GM12878 (cell line): ENCODE measurements around the gene LBR. TPM values are rescaled to one million over a fixed set of nuclear protein-coding genes. Genes with fewer than 3 reads are reported as not detected.

Experiments used
- ATAC-seq: fragments of 200-7000 bp; cut with Tn5 transposase; 3 replicates; pipeline ENCODE4 v1.9.1; 2020; ENCODE audit warnings: mild to moderate bottlenecking, moderate library complexity
- BruUV-seq: library from RNA; stranded (reverse); fragments of 400-500 nt; replicated peaks from 2 replicates; lab custom pipeline; 2021; lab: Mats Ljungman, UMichigan
- CTCF ChIA-PET: fragments of 300-600 bp; sonication (Branson Sonifier 250); formaldehyde crosslinking; extraction: SDS; loops from one replicate; lab custom pipeline; 2021; ENCODE audit warnings: inconsistent platforms; lab: Yijun Ruan, JAX
- POLR2A ChIA-PET: fragments of 350-600 bp; formaldehyde crosslinking; extraction: SDS; loops from one replicate; lab custom pipeline; 2021; ENCODE audit warnings: inconsistent platforms; lab: Charles Lee
- RAD21 ChIA-PET: fragments of 300-600 bp; sonication (Branson Sonifier 250); formaldehyde crosslinking; loops from one replicate; lab custom pipeline; 2023; ENCODE audit warnings: antibody characterized with exemption; ENCODE audit not compliant: unreplicated experiment; lab: Charles Lee
- SMC1A ChIA-PET: fragments of 300-600 bp; sonication (Branson Sonifier 250); formaldehyde crosslinking; loops from one replicate; lab custom pipeline; 2023; ENCODE audit not compliant: unreplicated experiment, uncharacterized antibody; lab: Charles Lee
- DNase-seq: peaks from one replicate; pipeline ENCODE4 v3.0.0-alpha.2; 2011; ENCODE audit warnings: low read depth, low spot score
- FAIRE-seq: peaks from 3 replicates; lab custom pipeline; 2011; peaks lifted over from hg19 to GRCh38; lab: Jason Lieb, UNC
- H2AFZ ChIP-seq: 2 replicates; pipeline ENCODE4 v1.6.0; 2011; ENCODE audit warnings: low read depth, low read length, control low read depth; ENCODE audit not compliant: control insufficient read depth
- H3K27ac ChIP-seq: 2 replicates; pipeline ENCODE4 v1.5.1; 2011; ENCODE audit warnings: control low read depth; ENCODE audit not compliant: control insufficient read depth, insufficient read depth
- H3K27me3 ChIP-seq, 2 experiments: replicated peaks in 1 of 2; 2 replicates each; pipeline versions ENCODE4 v1.6.0 to v1.6.1; 2011; ENCODE audit warnings: low read length in 1 of 2; ENCODE audit not compliant: control insufficient read depth in 2 of 2, insufficient read depth in 2 of 2
- H3K36me3 ChIP-seq, 2 experiments: 2 replicates each; pipeline ENCODE4 v1.5.1; 2011; ENCODE audit warnings: low read length in 1 of 2; ENCODE audit not compliant: control insufficient read depth in 2 of 2, insufficient read depth in 2 of 2
- H3K4me1 ChIP-seq: 2 replicates; pipeline ENCODE4 v1.6.1; 2011; ENCODE audit warnings: mild to moderate bottlenecking, low read length, moderate library complexity, mixed read lengths; ENCODE audit not compliant: control insufficient read depth, insufficient read depth
- H3K4me2 ChIP-seq: 2 replicates; pipeline ENCODE4 v1.6.0; 2011; ENCODE audit warnings: control low read depth; ENCODE audit not compliant: control insufficient read depth, insufficient read depth
- H3K4me3 ChIP-seq: fragments of 200-600 bp; sonication (generic); 2 replicates; pipeline ENCODE4 v1.5.1; 2016
- H3K79me2 ChIP-seq: 2 replicates; pipeline ENCODE4 v1.6.0; 2011; ENCODE audit warnings: low read length; ENCODE audit not compliant: control insufficient read depth, insufficient read depth
- H3K9ac ChIP-seq: 2 replicates; pipeline ENCODE4 v1.8.0; 2011; ENCODE audit warnings: low read length, control low read depth, mixed read lengths; ENCODE audit not compliant: control insufficient read depth, insufficient read depth
- H3K9me3 ChIP-seq: replicated peaks from 3 replicates; pipeline ENCODE4 v1.5.1; 2011; ENCODE audit warnings: mild to moderate bottlenecking, low read length; ENCODE audit not compliant: control insufficient read depth, insufficient read depth
- H4K20me1 ChIP-seq: 2 replicates; pipeline ENCODE4 v1.6.0; 2011; ENCODE audit not compliant: control insufficient read depth, insufficient read depth
- BCL3 ChIP-seq: IDR thresholded peaks from 2 replicates; pipeline ENCODE4 v1.6.1; 2011; ENCODE audit warnings: borderline replicate concordance, low read depth, mild to moderate bottlenecking, moderate library complexity, low read length; ENCODE audit not compliant: insufficient read depth, poor library complexity, severe bottlenecking
- BCLAF1 ChIP-seq: fragments of 450-650 bp; IDR thresholded peaks from 2 replicates; pipeline ENCODE4 v1.6.1; 2017; ENCODE audit warnings: antibody characterized with exemption, mild to moderate bottlenecking, moderate library complexity
- CHD2 ChIP-seq: IDR thresholded peaks from 2 replicates; pipeline ENCODE4 v1.6.1; 2011; ENCODE audit warnings: low read depth, low read length, improper control_type of control experiment, borderline replicate concordance
- CREB1 ChIP-seq: IDR thresholded peaks from 2 replicates; pipeline ENCODE4 v1.6.1; 2012; ENCODE audit warnings: low read depth, mild to moderate bottlenecking, inconsistent platforms
- EGR1 ChIP-seq, 2 experiments: IDR thresholded peaks; 1 replicate in 1 of 2; 2 replicates in 1 of 2; pipeline ENCODE4 v1.6.1; 2011 to 2012; ENCODE audit warnings: low read depth in 2 of 2, low read length in 2 of 2, borderline replicate concordance in 1 of 2, mild to moderate bottlenecking in 1 of 2, moderate library complexity in 1 of 2
- FOXM1 ChIP-seq: IDR thresholded peaks from 2 replicates; pipeline ENCODE4 v1.6.1; 2012; ENCODE audit warnings: low read depth, mild to moderate bottlenecking, inconsistent platforms, low read length, moderate library complexity
- MEF2A ChIP-seq: IDR thresholded peaks from 2 replicates; pipeline ENCODE4 v1.6.1; 2011; ENCODE audit warnings: low read depth, mild to moderate bottlenecking, low read length, moderate library complexity; ENCODE audit not compliant: insufficient read depth
- RUNX3 ChIP-seq: IDR thresholded peaks from 2 replicates; pipeline ENCODE4 v1.6.1; 2012; ENCODE audit warnings: low read length, inconsistent platforms
- SIN3A ChIP-seq: IDR thresholded peaks from 2 replicates; pipeline ENCODE4 v1.6.1; 2012; ENCODE audit warnings: low read depth, low read length, improper control_type of control experiment
- SMC3 ChIP-seq: IDR thresholded peaks from 2 replicates; pipeline ENCODE4 v1.6.1; 2011; ENCODE audit warnings: low read length, improper control_type of control experiment, borderline replicate concordance
- TBL1XR1 ChIP-seq: IDR thresholded peaks from 2 replicates; pipeline ENCODE4 v1.6.1; 2012; ENCODE audit warnings: low read depth, low read length, improper control_type of control experiment
- WGBS: methylation state at CpG from one replicate; pipeline ENCODE4 v1.1.6; 2016; ENCODE audit warnings: low lambda C conversion rate; ENCODE audit not compliant: insufficient replicate concordance, insufficient coverage; ENCODE audit errors: missing lambda C conversion rate; 5-methylcytosine and 5-hydroxymethylcytosine counted together
- in situ Hi-C: fragments of 300-500 bp; cut with MboI; formaldehyde crosslinking; loops from 9 replicates; pipeline ENCODE4 v1.14.3; 2018; ENCODE audit warnings: mixed read lengths
- intact Hi-C: fragments of 100-400 bp; cut with micrococcal nuclease; formaldehyde crosslinking; loops from one replicate; pipeline ENCODE4 v1.14.2; 2022; ENCODE audit not compliant: unreplicated experiment
- polyA plus RNA-seq, 11 experiments: library from polyadenylated mRNA; depleted of rRNA in 4 of 11; unstranded in 6 of 11; stranded (reverse) in 5 of 11; fragments of >200 nt; fragmentation: Nextera tagmentation in 4 of 11; fragmentation: Illumina TruSeq in 1 of 11; extraction: Ambion mirVana in 4 of 11; extraction: Trizol in 1 of 11; gene quantifications; 1 replicate in 1 of 11; 2 replicates in 10 of 11; pipeline versions ENCODE4 v1.2.1 to v1.2.3, GENCODE V29; 2011 to 2016; ENCODE audit warnings: inconsistent platforms in 2 of 11, missing spikeins in 2 of 11, low read depth in 1 of 11
- total RNA-seq, 4 experiments: library from RNA; depleted of rRNA in 3 of 4; stranded (reverse); fragments of >200 nt in 3 of 4; fragmentation: Illumina TruSeq in 1 of 4; extraction: Trizol in 1 of 4; gene quantifications; 2 replicates each; pipeline versions ENCODE4 v1.2.1 to v1.2.3, GENCODE V29; 2013 to 2021
- TF ChIP-seq, protein P1 (sequence below): fragments of 450-650 bp; IDR thresholded peaks from 2 replicates; pipeline ENCODE4 v1.6.1; 2016; ENCODE audit warnings: mild to moderate bottlenecking

Gene LBR
- total and polyA plus RNA-seq, 10 of the 15 experiments (the other 5 are each of a cell fraction or from before 2014, with no cell fraction given) = 81.8 to 178 (median 114) TPM

DNA sequence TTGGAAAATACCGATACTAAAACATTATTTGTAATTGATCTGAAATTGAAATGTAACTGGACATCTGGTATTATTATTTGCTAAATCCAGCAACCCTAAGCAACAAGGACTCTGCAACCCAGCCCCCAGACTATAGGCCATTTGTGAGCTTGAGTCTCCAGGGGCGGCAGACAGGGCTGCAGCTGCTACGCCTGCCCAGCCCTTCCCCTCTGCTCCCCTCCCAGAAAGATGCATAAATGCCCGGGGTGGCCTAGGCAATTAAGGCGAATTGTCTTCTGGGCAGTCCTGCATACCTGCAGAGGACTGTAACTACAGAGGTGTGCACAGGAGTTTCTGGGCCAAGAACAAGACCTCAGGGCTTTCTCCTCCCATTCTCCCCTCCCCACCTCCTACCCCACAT is 41.2 kb upstream of the LBR start (continued):
- TF ChIP-seq SMC3 (no peak), FOXM1 (no peak), TBL1XR1 (no peak), BCL3 (no peak), CREB1 (no peak), SIN3A (no peak)
- TF ChIP-seq, protein P1, sequence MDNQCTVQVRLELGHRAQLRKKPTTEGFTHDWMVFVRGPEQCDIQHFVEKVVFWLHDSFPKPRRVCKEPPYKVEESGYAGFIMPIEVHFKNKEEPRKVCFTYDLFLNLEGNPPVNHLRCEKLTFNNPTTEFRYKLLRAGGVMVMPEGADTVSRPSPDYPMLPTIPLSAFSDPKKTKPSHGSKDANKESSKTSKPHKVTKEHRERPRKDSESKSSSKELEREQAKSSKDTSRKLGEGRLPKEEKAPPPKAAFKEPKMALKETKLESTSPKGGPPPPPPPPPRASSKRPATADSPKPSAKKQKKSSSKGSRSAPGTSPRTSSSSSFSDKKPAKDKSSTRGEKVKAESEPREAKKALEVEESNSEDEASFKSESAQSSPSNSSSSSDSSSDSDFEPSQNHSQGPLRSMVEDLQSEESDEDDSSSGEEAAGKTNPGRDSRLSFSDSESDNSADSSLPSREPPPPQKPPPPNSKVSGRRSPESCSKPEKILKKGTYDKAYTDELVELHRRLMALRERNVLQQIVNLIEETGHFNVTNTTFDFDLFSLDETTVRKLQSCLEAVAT = no peak

- WGBS = 28% methylated on average over 10 of the region's 10 CpGs
- Histone ChIP-seq H4K20me1 (no peaks in the 10 kb centered on the region), H3K27me3 (no peaks in the 10 kb centered on the region), H2AFZ (peak overlapping the region; percentile 90; the same call in 1 of the 2 replicates), H3K27ac (peak overlapping the region; percentile 96), H3K9me3 (no peaks in the 10 kb centered on the region), H3K9ac (peak overlapping the region; percentile 90)
- DNase-seq (no peak), FAIRE-seq (no peak)
- no TSS peak for BruUV-seq
- RAD21 ChIA-PET = interaction anchor here (1.1 to 2.2 kb wide), 8 partner anchors 23 to 596 kb away, joined by 3 to 13 read pairs (median 4); partner anchors contain the start of gene LBR
- TF ChIP-seq MEF2A (no peak), CHD2 (no peak), RUNX3 (peak; percentile 75), EGR1 (IDR thresholded peaks at IDR 0.05; ENCODE audit: borderline replicate concordance in 1 of 2, low read depth in 2 of 2, low read length in 2 of 2) (peak in 1 of 2 experiments; percentile 43; a peak in 1 of 3 replicates), BCLAF1 (no peak)
- TF ChIP-seq, all 136 proteins: peak for 2
- Histone ChIP-seq H3K79me2 (no peaks in the 10 kb centered on the region), H3K4me1 (peaks cover 13% of the 10 kb centered on the region; the same call in 1 of the 2 replicates), H3K4me3 (peak overlapping the region; percentile 71; the same call in 1 of the 2 replicates), H3K36me3 (no peaks in the 10 kb centered on the region), H3K4me2 (peak overlapping the region; percentile 97)
- POLR2A ChIA-PET = interaction anchor here (0.6 to 3.3 kb wide), 9 partner anchors 14 to 594 kb away, joined by 3 to 12 read pairs (median 4); partner anchors contain the start of genes H3-3A and SRP9
- ATAC-seq = no peak
- SMC1A ChIA-PET = interaction anchor here (0.9 to 2.1 kb wide), 4 partner anchors 10 to 309 kb away, joined by 4 to 14 read pairs (median 6); partner anchors contain the start of gene SRP9
- intact Hi-C loops = loop anchor here (5.0 kb wide), 2 partner anchors 454 to 644 kb away; partner anchors contain the start of gene PYCR2
- in situ Hi-C loops = no loop called here
- CTCF ChIA-PET = interaction anchor here (0.6 to 2.9 kb wide), 14 partner anchors 8 to 657 kb away, joined by 3 to 16 read pairs (median 5); no protein-coding TSS in a partner anchor
Observed at GRCh38 chr1:225468270-225469020, 40.6 kb upstream of the LBR start.
